LNCAP (cell line): ENCODE data around the gene SLC26A4.

Experiments used
- TF ChIP-seq, protein P1 (sequence below): fragments of 450-650 bp; IDR thresholded peaks from 2 replicates; pipeline ENCODE4 v1.5.1; 2017; ENCODE audit warnings: mild to moderate bottlenecking

The SLC26A4 gene

DNA sequence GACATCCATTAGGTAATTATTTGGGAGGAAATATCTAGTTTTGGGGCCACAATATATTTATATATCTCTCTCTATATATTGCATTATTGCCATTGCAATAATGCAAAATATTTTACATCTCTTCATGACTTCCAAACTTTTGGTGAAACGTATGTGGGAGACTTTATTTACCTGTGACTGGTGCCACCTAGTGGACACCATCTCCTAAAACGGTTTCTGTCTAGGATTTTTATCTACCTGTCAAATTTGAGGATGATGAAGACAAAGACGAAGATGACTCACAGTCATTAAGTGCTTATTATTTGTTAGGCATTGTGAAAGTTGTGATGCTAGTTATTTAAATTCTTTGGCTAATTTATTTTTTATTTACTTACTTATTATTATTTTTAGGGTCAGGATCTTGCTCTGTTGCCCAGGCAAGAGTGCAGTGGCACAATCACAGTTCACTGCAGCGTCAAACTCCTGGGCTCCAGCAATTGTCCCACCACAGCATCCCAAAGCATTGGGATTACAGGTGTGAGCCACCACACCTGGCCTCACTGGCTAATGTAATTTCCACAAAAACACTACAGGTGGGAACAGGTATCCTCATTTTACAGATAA lies 64.6 kb downstream of the SLC26A4 start:
- TF ChIP-seq, protein P1, sequence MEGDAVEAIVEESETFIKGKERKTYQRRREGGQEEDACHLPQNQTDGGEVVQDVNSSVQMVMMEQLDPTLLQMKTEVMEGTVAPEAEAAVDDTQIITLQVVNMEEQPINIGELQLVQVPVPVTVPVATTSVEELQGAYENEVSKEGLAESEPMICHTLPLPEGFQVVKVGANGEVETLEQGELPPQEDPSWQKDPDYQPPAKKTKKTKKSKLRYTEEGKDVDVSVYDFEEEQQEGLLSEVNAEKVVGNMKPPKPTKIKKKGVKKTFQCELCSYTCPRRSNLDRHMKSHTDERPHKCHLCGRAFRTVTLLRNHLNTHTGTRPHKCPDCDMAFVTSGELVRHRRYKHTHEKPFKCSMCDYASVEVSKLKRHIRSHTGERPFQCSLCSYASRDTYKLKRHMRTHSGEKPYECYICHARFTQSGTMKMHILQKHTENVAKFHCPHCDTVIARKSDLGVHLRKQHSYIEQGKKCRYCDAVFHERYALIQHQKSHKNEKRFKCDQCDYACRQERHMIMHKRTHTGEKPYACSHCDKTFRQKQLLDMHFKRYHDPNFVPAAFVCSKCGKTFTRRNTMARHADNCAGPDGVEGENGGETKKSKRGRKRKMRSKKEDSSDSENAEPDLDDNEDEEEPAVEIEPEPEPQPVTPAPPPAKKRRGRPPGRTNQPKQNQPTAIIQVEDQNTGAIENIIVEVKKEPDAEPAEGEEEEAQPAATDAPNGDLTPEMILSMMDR: peak; percentile 68

GRCh38 chr7:107726356-107727130 lies 65.9 kb downstream of the SLC26A4 start:
- TF ChIP-seq, protein P1: no peak

DNA sequence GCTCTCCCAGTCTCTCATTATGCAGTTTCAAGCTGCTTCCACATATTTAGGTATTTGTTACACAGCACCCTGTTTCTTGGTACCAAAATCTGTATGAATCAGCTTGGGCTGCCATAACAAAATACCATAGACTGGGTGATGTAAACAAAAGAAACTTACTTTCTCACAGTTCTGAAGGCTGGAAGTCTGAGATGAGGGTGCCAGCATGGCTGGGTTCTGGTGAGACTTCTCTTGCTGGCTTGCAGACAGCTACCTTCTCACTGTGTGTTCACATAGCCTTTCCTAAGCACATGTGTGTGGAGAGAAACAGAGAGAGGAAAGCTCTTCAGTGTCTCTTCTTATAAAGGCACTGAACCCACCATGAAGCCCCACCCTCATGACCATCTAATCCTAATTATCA lies 67.6 kb downstream of the SLC26A4 start:
- TF ChIP-seq, protein P1: no peak

- TF ChIP-seq, protein P1: no peak; the same call in none of the 2 replicates
Measured at GRCh38 chr7:107742678-107743566, 82.3 kb downstream of the SLC26A4 start.

- TF ChIP-seq, protein P1: peak; percentile 77; the same call in 1 of the 2 replicates
Measured at GRCh38 chr7:107743567-107744344, 83.1 kb downstream of the SLC26A4 start, which contains the start of gene CBLL1. Gene CBLL1, plus strand, starts transcription at chr7:107744142. Its CDS starts 22 bp downstream, at chr7:107744164.

GRCh38 chr7:107744345-107744750 lies 83.7 kb downstream of the SLC26A4 start:
- TF ChIP-seq, protein P1: no peak

GRCh38 chr7:107746006-107746405 lies 85.4 kb downstream of the SLC26A4 start:
- TF ChIP-seq, protein P1: no peak
